ENCODE results near the gene NPIPB8.
"Not testable (repeated sequence)": the region's sequence is repeated elsewhere in the genome, so short reads cannot be mapped to it uniquely, and the experiment has no call there.

Gene NPIPB8

DNA sequence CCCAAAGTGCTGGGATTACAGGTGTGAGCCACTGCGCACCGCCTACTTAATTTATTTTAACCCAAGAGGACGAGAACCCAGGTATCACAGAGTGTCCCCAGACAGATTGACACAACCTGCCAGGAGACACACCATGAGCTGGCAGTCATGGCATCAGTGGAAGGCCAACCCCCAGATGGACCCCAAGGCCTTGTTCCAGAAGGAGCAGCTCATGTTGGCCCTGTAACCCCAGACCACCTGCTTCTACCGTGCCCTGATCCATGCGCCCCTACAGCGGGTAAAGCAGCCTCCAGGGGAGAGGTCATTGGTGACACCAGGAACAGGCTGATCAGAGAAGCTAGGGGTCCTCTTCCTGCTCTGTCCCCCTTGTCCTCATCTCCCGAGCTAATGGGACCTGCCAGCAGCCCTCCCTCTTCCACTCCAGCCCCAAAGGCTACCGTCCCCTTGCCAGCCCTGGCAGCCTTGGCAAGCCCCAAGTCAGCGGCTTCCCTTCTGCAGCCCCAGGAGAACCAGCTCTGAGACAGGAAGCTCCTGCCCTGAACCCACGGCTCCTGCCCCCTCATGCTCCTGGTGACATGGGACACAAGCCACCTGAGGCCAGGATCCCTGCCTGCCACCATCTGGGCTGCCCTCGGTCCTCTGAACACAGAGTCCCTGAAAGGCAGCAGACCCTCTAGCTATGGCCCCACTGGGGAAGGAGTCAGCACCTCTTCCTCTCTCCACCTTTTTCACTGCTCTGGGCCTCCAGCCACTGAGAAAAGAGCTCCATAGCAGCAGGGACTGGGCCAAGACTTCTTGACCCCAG lies 34.3 kb upstream of the NPIPB8 start:
- TF ChIP-seq CTCF (IDR thresholded peaks at IDR 0.05; ENCODE audit: control extremely low read depth, extremely low read depth, low read depth, missing control alignments) = no peak
- no peak for DNase-seq (ENCODE audit: extremely low spot score)
- POLR2A ChIA-PET = interaction anchor here (0.5 kb wide), 1 partner anchor 259 kb away, joined by 5 read pairs; no protein-coding TSS in a partner anchor
- CTCF ChIA-PET = interaction anchor here (1.1 kb wide), 1 partner anchor 12 kb away, joined by 5 read pairs; no protein-coding TSS in a partner anchor

GRCh38 chr16:28604186-28604565 lies 33.7 kb upstream of the NPIPB8 start:
- no peak for DNase-seq (ENCODE audit: extremely low spot score)
- ChIA-PET POLR2A (interaction anchor here (0.5 kb wide), 1 partner anchor 259 kb away, joined by 5 read pairs; no protein-coding TSS in a partner anchor), CTCF (interaction anchor here (1.1 kb wide), 1 partner anchor 12 kb away, joined by 5 read pairs; no protein-coding TSS in a partner anchor)
- TF ChIP-seq CTCF (IDR thresholded peaks at IDR 0.05; ENCODE audit: control extremely low read depth, extremely low read depth, low read depth, missing control alignments) = no peak

GRCh38 chr16:28606291-28607115 lies 31.4 kb upstream of the NPIPB8 start:
- TF ChIP-seq CTCF (IDR thresholded peaks at IDR 0.05; ENCODE audit: control extremely low read depth, extremely low read depth, low read depth, missing control alignments) = no peak
- DNase-seq (ENCODE audit: extremely low spot score) = no peak
- CTCF ChIA-PET = interaction anchor here (1.0 kb wide), 1 partner anchor 51 kb away, joined by 3 read pairs; no protein-coding TSS in a partner anchor
- POLR2A ChIA-PET = no interaction called here

DNA sequence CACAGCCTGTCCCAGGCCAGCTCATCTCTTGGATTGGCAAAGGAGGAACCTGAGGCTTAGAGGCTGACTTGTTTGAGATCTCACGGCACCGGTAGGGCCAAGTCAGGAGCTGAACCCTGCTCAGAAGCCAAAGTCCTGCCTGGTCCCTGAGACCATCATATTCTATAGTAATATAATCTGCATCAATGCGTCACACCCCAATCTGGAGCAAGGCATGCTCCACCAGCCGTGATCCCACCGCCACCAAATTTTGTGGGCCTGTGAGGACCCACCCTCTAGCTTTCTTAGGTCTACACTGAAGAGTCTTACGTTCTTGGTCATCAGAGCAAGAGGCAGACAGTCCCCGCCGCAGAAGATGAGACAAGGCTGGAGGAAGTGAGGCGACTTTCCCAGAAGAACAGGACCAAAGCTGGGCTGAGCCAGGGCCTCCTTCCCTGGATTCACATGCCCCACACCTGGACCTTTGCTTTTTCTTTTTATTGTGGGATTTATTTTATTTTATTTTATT lies 30.7 kb upstream of the NPIPB8 start:
- POLR2A ChIA-PET = no interaction called here
- no peak for DNase-seq (ENCODE audit: extremely low spot score)
- CTCF ChIA-PET = no interaction called here
- TF ChIP-seq CTCF (IDR thresholded peaks at IDR 0.05; ENCODE audit: control extremely low read depth, extremely low read depth, low read depth, missing control alignments) = no peak

- CTCF ChIA-PET; DNase-seq (ENCODE audit: extremely low spot score); POLR2A ChIA-PET: not testable (repeated sequence)
These were observed 30.0 kb upstream of the NPIPB8 start for GRCh38 chr16:28607681-28608495.

DNA sequence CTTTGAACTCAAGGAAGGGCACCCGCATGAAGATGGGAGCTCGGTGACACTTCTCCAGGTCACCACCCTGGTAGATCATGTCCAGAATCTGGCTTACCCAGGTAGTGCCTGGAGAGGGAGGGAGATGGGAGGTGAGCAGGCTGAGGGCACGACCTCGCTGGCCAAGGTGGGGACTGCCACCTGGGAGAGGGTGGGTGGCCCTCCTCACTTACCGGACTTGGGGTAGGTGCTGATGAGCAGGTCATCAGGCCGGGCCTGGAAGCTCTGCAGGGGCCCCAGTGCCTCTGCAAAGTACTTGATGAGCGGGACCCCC lies 29.4 kb upstream of the NPIPB8 start:
- POLR2A ChIA-PET; DNase-seq (ENCODE audit: extremely low spot score); CTCF ChIA-PET: not testable (repeated sequence)

DNA sequence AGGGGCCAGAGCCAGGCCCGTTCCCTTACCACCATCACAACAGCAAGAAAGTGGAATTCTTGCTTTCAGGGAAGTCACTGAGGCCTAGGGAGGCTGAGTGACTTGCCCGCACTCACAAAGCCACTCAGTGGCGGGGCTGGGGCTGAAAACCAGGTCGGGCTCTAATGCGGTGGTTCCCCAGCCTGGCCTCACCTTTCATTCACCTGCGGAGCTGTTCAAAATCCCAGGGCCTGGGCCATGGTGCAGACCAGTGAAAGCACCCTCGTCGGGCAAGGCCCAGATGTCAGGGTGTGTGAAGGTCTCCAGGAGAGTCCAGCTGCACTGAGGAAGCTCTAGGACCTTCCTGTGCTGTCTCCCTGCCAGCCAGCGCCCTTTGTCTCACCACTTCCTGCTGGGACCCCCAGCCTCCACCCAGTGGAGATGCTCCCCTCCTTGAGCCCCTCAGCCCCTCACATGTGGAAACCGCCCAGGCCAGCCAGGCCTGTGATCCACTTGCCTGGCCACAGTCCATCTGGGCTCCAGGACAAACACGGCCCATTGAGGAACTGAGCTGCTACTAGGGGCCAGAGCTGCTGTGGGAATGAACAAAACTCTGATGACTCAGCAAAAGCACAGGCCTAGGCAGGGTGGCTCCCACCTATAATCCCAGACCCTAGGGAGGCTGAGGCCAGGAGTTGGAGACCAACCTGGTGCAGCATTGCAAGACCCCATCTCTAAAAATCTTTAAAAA lies 28.8 kb upstream of the NPIPB8 start:
- POLR2A ChIA-PET; DNase-seq (ENCODE audit: extremely low spot score): not testable (repeated sequence)
- CTCF ChIA-PET = interaction anchor here (1.1 kb wide), 1 partner anchor 288 kb away, joined by 4 read pairs; no protein-coding TSS in a partner anchor
